Gastroesophageal sphincter (tissue), 3 donors: Measurements from ENCODE around the gene ZNF888.

Source experiments
- CTCF ChIP-seq, 4 experiments: fragments of 200-600 bp in 2 of 4; fragments of 450-650 bp in 2 of 4; sonication (generic) in 1 of 4; IDR thresholded peaks; one replicate each; pipeline ENCODE4 v1.5.1; 2017 to 2019; ENCODE audit warnings: antibody characterized with exemption in 4 of 4, mild to moderate bottlenecking in 2 of 4, moderate library complexity in 2 of 4
- EP300 ChIP-seq: sonication (generic); formaldehyde crosslinking; IDR thresholded peaks from one replicate; pipeline ENCODE4 v1.6.1; 2017; ENCODE audit warnings: antibody characterized with exemption, mild to moderate bottlenecking
- POLR2A ChIP-seq, 2 donors: fragments of 450-650 bp; IDR thresholded peaks; one replicate each; pipeline ENCODE4 v1.6.1; 2017; ENCODE audit warnings: antibody characterized with exemption in 2 of 2, mild to moderate bottlenecking in 2 of 2, moderate library complexity in 1 of 2
- POLR2AphosphoS5 ChIP-seq: sonication (generic); formaldehyde crosslinking; IDR thresholded peaks from one replicate; pipeline ENCODE4 v1.6.1; 2017; ENCODE audit warnings: antibody characterized with exemption

GRCh38 chr19:52948025-52948770 is 25.0 kb upstream of the ZNF888 start:
- TF ChIP-seq POLR2A (IDR thresholded peaks at IDR 0.05) (no peak), POLR2AphosphoS5 (no peak), EP300 (no peak), CTCF (IDR thresholded peaks at IDR 0.05) (no peak)
